Breast epithelium (tissue), 3 donors: ENCODE results near the gene TNFRSF11A.

ENCODE experiments used
- CTCF ChIP-seq, 3 donors: fragments of 450-650 bp; IDR thresholded peaks; one replicate each; pipeline ENCODE4 v1.5.1; 2016 to 2017; ENCODE audit warnings: antibody characterized with exemption in 3 of 3, mild to moderate bottlenecking in 3 of 3, moderate library complexity in 3 of 3
- POLR2A ChIP-seq: fragments of 450-650 bp; IDR thresholded peaks from one replicate; pipeline ENCODE4 v1.6.1; 2016; ENCODE audit warnings: antibody characterized with exemption, mild to moderate bottlenecking, moderate library complexity
- POLR2AphosphoS5 ChIP-seq, 3 donors: sonication (generic); formaldehyde crosslinking; IDR thresholded peaks; one replicate each; pipeline ENCODE4 v1.6.1; 2017; ENCODE audit warnings: antibody characterized with exemption in 3 of 3

GRCh38 chr18:62343316-62343715 is 18.2 kb downstream of the TNFRSF11A start:
- TF ChIP-seq CTCF (IDR thresholded peaks at IDR 0.05) (no peak), POLR2A (no peak), POLR2AphosphoS5 (IDR thresholded peaks at IDR 0.05) (no peak)
